OCI-LY7 (cell line): ENCODE measurements around the gene ITPA. TPM values are rescaled to one million over a fixed set of nuclear protein-coding genes. Genes with fewer than 3 reads are reported as not detected.

Experiments
- BruUV-seq: library from RNA; stranded (reverse); fragments of 400-500 nt; replicated peaks from 2 replicates; lab custom pipeline; 2021; lab: Mats Ljungman, UMichigan
- CTCF ChIA-PET: fragments of 300-600 bp; sonication (Branson Sonifier 250); formaldehyde crosslinking; loops from one replicate; lab custom pipeline; 2022; ENCODE audit warnings: antibody characterized with exemption; ENCODE audit not compliant: unreplicated experiment; lab: Charles Lee
- POLR2A ChIA-PET: fragments of 300-600 bp; sonication (Branson Sonifier 250); formaldehyde crosslinking; loops from one replicate; lab custom pipeline; 2022; ENCODE audit warnings: antibody characterized with exemption; lab: Charles Lee
- DNase-seq: peaks from one replicate; pipeline ENCODE4 v3.0.0-alpha.2; 2015; ENCODE audit warnings: low spot score
- H2AFZ ChIP-seq: fragments of 200-600 bp; sonication (generic), shearing (Covaris generic); 2 replicates; pipeline ENCODE4 v1.6.1; 2014; ENCODE audit warnings: mild to moderate bottlenecking, antibody characterized with exemption, low read length, moderate library complexity
- H3K27ac ChIP-seq: fragments of 200-600 bp; sonication (generic); 2 replicates; pipeline ENCODE4 v1.5.1; 2014; ENCODE audit warnings: mixed run types, low read depth, mild to moderate bottlenecking, moderate library complexity, low read length, inconsistent platforms; ENCODE audit not compliant: poor library complexity, severe bottlenecking
- H3K36me3 ChIP-seq: fragments of 200-600 bp; sonication (generic); 2 replicates; pipeline ENCODE4 v1.6.1; 2014; ENCODE audit warnings: mild to moderate bottlenecking, antibody characterized with exemption, low read length, moderate library complexity, mixed read lengths; ENCODE audit not compliant: insufficient read depth
- H3K4me1 ChIP-seq: fragments of 200-600 bp; sonication (generic); 2 replicates; pipeline ENCODE4 v1.5.1; 2014; ENCODE audit warnings: mild to moderate bottlenecking, low read length; ENCODE audit not compliant: insufficient read depth, poor library complexity, severe bottlenecking
- H3K4me2 ChIP-seq: fragments of 200-600 bp; sonication (generic); 2 replicates; pipeline ENCODE4 v1.6.1; 2014; ENCODE audit warnings: mild to moderate bottlenecking, low read length
- H3K4me3 ChIP-seq: fragments of 200-600 bp; sonication (generic); 2 replicates; pipeline ENCODE4 v1.5.1; 2014; ENCODE audit warnings: mild to moderate bottlenecking, low read depth, low read length; ENCODE audit not compliant: poor library complexity, severe bottlenecking
- H3K79me2 ChIP-seq: fragments of 200-600 bp; sonication (generic); 2 replicates; pipeline ENCODE4 v1.6.1; 2016; ENCODE audit warnings: low read depth, mild to moderate bottlenecking, low read length, moderate library complexity, mixed read lengths; ENCODE audit not compliant: insufficient read depth
- H3K9me2 ChIP-seq: fragments of 200-600 bp; sonication (generic); 2 replicates; pipeline ENCODE4 v1.6.1; 2016; ENCODE audit warnings: mild to moderate bottlenecking, low read length, mixed read lengths; ENCODE audit not compliant: insufficient read depth
- H3K9me3 ChIP-seq: fragments of 200-600 bp; sonication (generic); 2 replicates; pipeline ENCODE4 v1.6.1; 2014; ENCODE audit warnings: mild to moderate bottlenecking, mixed run types, low read length, mixed read lengths
- H4K20me1 ChIP-seq: fragments of 200-600 bp; sonication (generic); 2 replicates; pipeline ENCODE4 v1.6.1; 2014; ENCODE audit warnings: mild to moderate bottlenecking, antibody characterized with exemption, low read length, moderate library complexity, mixed read lengths; ENCODE audit not compliant: insufficient read depth
- CTCF ChIP-seq: fragments of 200-600 bp; sonication (generic); conservative IDR thresholded peaks from 2 replicates; pipeline ENCODE4 v1.5.1; 2014; ENCODE audit warnings: mild to moderate bottlenecking, antibody characterized with exemption, low read length, moderate library complexity, mixed read lengths
- EZH2phosphoT487 ChIP-seq: fragments of 200-600 bp; sonication (generic); IDR thresholded peaks from 2 replicates; pipeline ENCODE4 v1.6.1; 2018; ENCODE audit warnings: low read depth, borderline replicate concordance, mild to moderate bottlenecking, mixed run types, antibody characterized with exemption, low read length, moderate library complexity, mixed read lengths
- intact Hi-C: fragments of 100-400 bp; cut with micrococcal nuclease; formaldehyde crosslinking; loops from one replicate; pipeline ENCODE4 v1.10.0; 2022; ENCODE audit not compliant: unreplicated experiment
- total RNA-seq, 2 experiments: library from RNA; depleted of rRNA in 1 of 2; stranded (reverse); fragments of >200 nt in 1 of 2; shearing (Covaris generic) in 1 of 2; gene quantifications; 2 replicates each; pipeline ENCODE4 v1.2.3, GENCODE V29; 2014 to 2022

The ITPA gene
- total RNA-seq, 2 experiments from 2014 or later: 58.0 to 62.4 TPM

GRCh38 chr20:3239867-3240775, 30.8 kb downstream of the ITPA start:
- TF ChIP-seq EZH2phosphoT487: no peak
- no peak for TF ChIP-seq CTCF
- Histone ChIP-seq H3K9me2 (no peaks in the 10 kb centered on the region), H3K4me3 (peak overlapping the region; percentile 73), H2AFZ (no peak overlapping the region; the same call in 1 of the 2 replicates), H3K4me1 (peaks cover 11% of the 10 kb centered on the region), H3K79me2 (no peaks in the 10 kb centered on the region), H3K36me3 (no peaks in the 10 kb centered on the region), H4K20me1 (no peaks in the 10 kb centered on the region; the same call in 1 of the 2 replicates), H3K27ac (no peak overlapping the region), H3K4me2 (peak overlapping the region; percentile 92), H3K9me3 (no peaks in the 10 kb centered on the region)
- POLR2A ChIA-PET: no interaction called here
- CTCF ChIA-PET: no interaction called here
- intact Hi-C loops: no loop called here
- DNase-seq: no peak
- BruUV-seq: no TSS peak

GRCh38 chr20:3240776-3241363, 31.6 kb downstream of the ITPA start:
- no peak for DNase-seq
- BruUV-seq: no TSS peak
- Histone ChIP-seq H3K4me1 (peaks cover 11% of the 10 kb centered on the region), H3K79me2 (no peaks in the 10 kb centered on the region), H3K4me2 (no peak overlapping the region), H4K20me1 (no peaks in the 10 kb centered on the region; the same call in 1 of the 2 replicates), H2AFZ (no peak overlapping the region), H3K9me3 (no peaks in the 10 kb centered on the region), H3K4me3 (no peak overlapping the region), H3K36me3 (no peaks in the 10 kb centered on the region), H3K27ac (no peak overlapping the region), H3K9me2 (no peaks in the 10 kb centered on the region)
- ChIA-PET CTCF (no interaction called here), POLR2A (no interaction called here)
- intact Hi-C loops: no loop called here
- TF ChIP-seq EZH2phosphoT487 (no peak), CTCF (no peak)
